HCT116 (cell line): ENCODE results near the gene SNUPN. TPM values are rescaled to one million over a fixed set of nuclear protein-coding genes. Genes with fewer than 3 reads are reported as not detected.

Source experiments
- ATAC-seq: fragments of 200-7000 bp; cut with Tn5 transposase; 2 replicates; pipeline ENCODE4 v1.9.1; 2020; ENCODE audit warnings: mild to moderate bottlenecking, moderate library complexity
- BruUV-seq: library from RNA; stranded (reverse); fragments of 400-500 nt; replicated peaks from 2 replicates; lab custom pipeline; 2021; lab: Mats Ljungman, UMichigan
- CTCF ChIA-PET: fragments of 300-600 bp; sonication (Branson Sonifier 250); formaldehyde crosslinking; loops from one replicate; lab custom pipeline; 2021; ENCODE audit warnings: antibody characterized with exemption; lab: Charles Lee
- POLR2A ChIA-PET: fragments of 300-600, 350-600 bp; sonication (Branson Sonifier 250); formaldehyde crosslinking; loops from one replicate; lab custom pipeline; 2021; ENCODE audit warnings: antibody characterized with exemption; lab: Charles Lee
- RAD21 ChIA-PET, 2 experiments: fragments of 300-600 bp; sonication (Branson Sonifier 250); formaldehyde crosslinking; loops; one replicate each; lab custom pipeline; 2023; ENCODE audit warnings: low total read pairs in 2 of 2; ENCODE audit not compliant: uncharacterized antibody in 2 of 2, unreplicated experiment in 2 of 2, low non-redundant PET in 1 of 2; lab: Charles Lee
- DNase-seq: peaks from one replicate; pipeline ENCODE4 v3.0.0-alpha.2; 2010; ENCODE audit warnings: low read depth, low spot score
- H2AFZ ChIP-seq: fragments of 200-600 bp; shearing (Covaris generic), sonication (generic); 2 replicates; pipeline ENCODE4 v1.6.1; 2017; ENCODE audit warnings: low read depth, mixed run types, mixed read lengths, antibody characterized with exemption, low read length; ENCODE audit not compliant: poor library complexity, severe bottlenecking
- H3K27ac ChIP-seq: 2 replicates; pipeline ENCODE4 v1.5.1; 2012; ENCODE audit warnings: low read depth, low read length
- H3K27me3 ChIP-seq: fragments of 200-600 bp; sonication (generic); 2 replicates; pipeline ENCODE4 v1.6.1; 2016; ENCODE audit warnings: mixed run types, low read length, mixed read lengths; ENCODE audit not compliant: insufficient read depth
- H3K36me3 ChIP-seq, 2 experiments: fragments of 200-500 bp in 1 of 2; fragments of 200-600 bp in 1 of 2; sonication (Bioruptor generic) in 1 of 2; sonication (generic) in 1 of 2; 2 replicates each; pipeline versions ENCODE4 v1.5.1 to v1.6.1; 2014 to 2016; ENCODE audit warnings: low read length in 2 of 2, inconsistent platforms in 1 of 2, mixed read lengths in 1 of 2, mixed run types in 1 of 2; ENCODE audit not compliant: insufficient read depth in 2 of 2, control insufficient read depth in 1 of 2
- H3K4me1 ChIP-seq, 2 experiments: fragments of 200-600 bp in 1 of 2; sonication (generic) in 1 of 2; 2 replicates each; pipeline versions ENCODE4 v1.5.1 to v1.6.1; 2012 to 2017; ENCODE audit warnings: low read length in 2 of 2, inconsistent platforms in 1 of 2, mild to moderate bottlenecking in 1 of 2, mixed read lengths in 1 of 2, mixed run types in 1 of 2, moderate library complexity in 1 of 2; ENCODE audit not compliant: insufficient read depth in 2 of 2, control insufficient read depth in 1 of 2
- H3K4me2 ChIP-seq: fragments of 200-600 bp; sonication (generic); 2 replicates; pipeline ENCODE4 v1.6.1; 2017; ENCODE audit warnings: mixed run types, low read length, mixed read lengths
- H3K4me3 ChIP-seq, 2 experiments: fragments of 200-600 bp in 1 of 2; sonication (generic) in 1 of 2; replicated peaks in 1 of 2; 2 replicates each; pipeline ENCODE4 v1.5.1; 2011 to 2016; ENCODE audit warnings: low read length in 2 of 2, control low read depth in 1 of 2, low read depth in 1 of 2, mild to moderate bottlenecking in 1 of 2, mixed read lengths in 1 of 2, mixed run types in 1 of 2
- H3K79me2 ChIP-seq: fragments of 200-600 bp; sonication (generic); 2 replicates; pipeline ENCODE4 v1.6.1; 2017; ENCODE audit warnings: mild to moderate bottlenecking, mixed run types, low read length, moderate library complexity, mixed read lengths; ENCODE audit not compliant: insufficient read depth
- H3K9ac ChIP-seq: fragments of 200-600 bp; sonication (generic); 2 replicates; pipeline ENCODE4 v1.6.1; 2016; ENCODE audit warnings: low read length, mixed read lengths
- H3K9me2 ChIP-seq: fragments of 200-600 bp; sonication (generic), shearing (Covaris generic); 2 replicates; pipeline ENCODE4 v1.6.1; 2017; ENCODE audit warnings: mixed run types, mild to moderate bottlenecking, moderate library complexity; ENCODE audit not compliant: insufficient read depth
- H3K9me3 ChIP-seq, 2 experiments: fragments of 200-500 bp in 1 of 2; fragments of 200-600 bp in 1 of 2; sonication (Bioruptor generic) in 1 of 2; sonication (generic) in 1 of 2; 2 replicates each; pipeline ENCODE4 v1.6.1; 2014 to 2017; ENCODE audit warnings: low read length in 2 of 2, mixed read lengths in 2 of 2, inconsistent platforms in 1 of 2, low read depth in 1 of 2, mild to moderate bottlenecking in 1 of 2, mixed run types in 1 of 2, moderate library complexity in 1 of 2; ENCODE audit not compliant: control insufficient read depth in 1 of 2, insufficient read depth in 1 of 2
- H4K20me1 ChIP-seq: fragments of 200-600 bp; sonication (generic), shearing (Covaris generic); 2 replicates; pipeline ENCODE4 v1.6.1; 2017; ENCODE audit warnings: mixed run types, mild to moderate bottlenecking, moderate library complexity; ENCODE audit not compliant: insufficient read depth
- CBX3 ChIP-seq: IDR thresholded peaks from 2 replicates; pipeline ENCODE4 v1.6.1; 2012; ENCODE audit warnings: low read depth
- ELF1 ChIP-seq: IDR thresholded peaks from 2 replicates; pipeline ENCODE4 v1.6.1; 2012; ENCODE audit warnings: low read depth, borderline replicate concordance
- MAX ChIP-seq: IDR thresholded peaks from 2 replicates; pipeline ENCODE4 v1.6.1; 2012
- POLR2A ChIP-seq: IDR thresholded peaks from 2 replicates; pipeline ENCODE4 v1.7.0; 2011; ENCODE audit warnings: borderline replicate concordance; ENCODE audit not compliant: insufficient read depth, insufficient read length; ENCODE audit errors: extremely low read depth
- RAD21 ChIP-seq: IDR thresholded peaks from 2 replicates; pipeline ENCODE4 v1.6.1; 2012; ENCODE audit warnings: low read depth, mild to moderate bottlenecking
- SIN3A ChIP-seq: IDR thresholded peaks from 2 replicates; pipeline ENCODE4 v1.6.1; 2012; ENCODE audit warnings: low read depth
- SRF ChIP-seq: IDR thresholded peaks from 2 replicates; pipeline ENCODE4 v1.6.1; 2012; ENCODE audit warnings: low read depth
- intact Hi-C: fragments of 100-400 bp; cut with micrococcal nuclease; formaldehyde crosslinking; loops from 2 replicates; pipeline ENCODE4 v1.10.0; 2022
- total RNA-seq: library from RNA; stranded (reverse); gene quantifications from one replicate; pipeline ENCODE4 v1.2.1, GENCODE V29; 2021; ENCODE audit not compliant: unreplicated experiment

The SNUPN gene
- total RNA-seq, 1 experiment from 2014 or later = 29.8 TPM

- no peak overlapping the region for H3K4me2 ChIP-seq
- POLR2A ChIA-PET = interaction anchor here (1.2 kb wide), 1 partner anchor 203 kb away, joined by 4 read pairs; the partner anchor contains the start of gene SIN3A
- RAD21 ChIA-PET = no interaction called here
- no peak overlapping the region for H2AFZ ChIP-seq
- no peaks in the 10 kb centered on the region for H3K27me3 ChIP-seq
- CTCF ChIA-PET = no interaction called here
- peaks cover 37% of the 10 kb centered on the region for H3K79me2 ChIP-seq
- H3K4me1 ChIP-seq = peaks cover 15 to 32% of the 10 kb centered on the region in 2 experiments
- H3K9me2 ChIP-seq = no peaks in the 10 kb centered on the region
- intact Hi-C loops = no loop called here
- no peak for ATAC-seq
- H3K9me3 ChIP-seq = no peaks in the 10 kb centered on the region
- no peaks in the 10 kb centered on the region for H4K20me1 ChIP-seq
- BruUV-seq = no TSS peak
- no peak overlapping the region for H3K4me3 ChIP-seq
- no peak overlapping the region for H3K27ac ChIP-seq
- TF ChIP-seq SIN3A = no peak
- TF ChIP-seq POLR2A = no peak
- TF ChIP-seq CBX3 = no peak
- TF ChIP-seq RAD21 = no peak
- no peak for TF ChIP-seq ELF1
- no peak for DNase-seq
- H3K9ac ChIP-seq = no peak overlapping the region
- peaks cover 2 to 9% of the 10 kb centered on the region in 2 experiments; a peak in 2 of 4 replicates for H3K36me3 ChIP-seq
These were observed 28.8 kb upstream of the SNUPN start for GRCh38 chr15:75654201-75654907.

GRCh38 chr15:75653347-75653913 lies 27.9 kb upstream of the SNUPN start:
- no peak overlapping the region for H3K9ac ChIP-seq
- no peak for TF ChIP-seq SRF
- no peak for TF ChIP-seq MAX
- TF ChIP-seq, all 23 proteins: peak for 0
- ATAC-seq (no peak), DNase-seq (no peak)
- Histone ChIP-seq H3K27ac (no peak overlapping the region), H3K79me2 (peaks cover 41% of the 10 kb centered on the region), H3K9me2 (no peaks in the 10 kb centered on the region), H2AFZ (no peak overlapping the region), H4K20me1 (no peaks in the 10 kb centered on the region), H3K4me2 (no peak overlapping the region), H3K27me3 (no peaks in the 10 kb centered on the region), H3K36me3 (peaks cover 2 to 12% of the 10 kb centered on the region in 2 experiments; a peak in 2 of 4 replicates), H3K4me3 (no peak overlapping the region), H3K4me1 (peaks cover 15 to 41% of the 10 kb centered on the region in 2 experiments), H3K9me3 (no peaks in the 10 kb centered on the region)
- POLR2A ChIA-PET = interaction anchor here (1.2 kb wide), 1 partner anchor 202 kb away, joined by 4 read pairs; the partner anchor contains the start of gene SIN3A
- CTCF ChIA-PET = no interaction called here
- RAD21 ChIA-PET = no interaction called here
- intact Hi-C loops = no loop called here
- BruUV-seq = no TSS peak
